ENCODE data around the gene ARHGEF2.
"Not testable (repeated sequence)": the region's sequence is repeated elsewhere in the genome, so short reads cannot be mapped to it uniquely, and the experiment has no call there.

- not testable (repeated sequence) for TF ChIP-seq CTCF, POLR2A, EP300 (IDR thresholded peaks at IDR 0.05)
These were observed 47.6 kb downstream of the ARHGEF2 start for GRCh38 chr1:155930725-155931124.
